ENCODE data around the gene STK33. TPM values are rescaled to one million over a fixed set of nuclear protein-coding genes. Genes with fewer than 3 reads are reported as not detected.

STK33 gene
- total RNA-seq, 3 donors from 2014 or later, result 0.33 to 2.4 (median 1.2) TPM

DNA sequence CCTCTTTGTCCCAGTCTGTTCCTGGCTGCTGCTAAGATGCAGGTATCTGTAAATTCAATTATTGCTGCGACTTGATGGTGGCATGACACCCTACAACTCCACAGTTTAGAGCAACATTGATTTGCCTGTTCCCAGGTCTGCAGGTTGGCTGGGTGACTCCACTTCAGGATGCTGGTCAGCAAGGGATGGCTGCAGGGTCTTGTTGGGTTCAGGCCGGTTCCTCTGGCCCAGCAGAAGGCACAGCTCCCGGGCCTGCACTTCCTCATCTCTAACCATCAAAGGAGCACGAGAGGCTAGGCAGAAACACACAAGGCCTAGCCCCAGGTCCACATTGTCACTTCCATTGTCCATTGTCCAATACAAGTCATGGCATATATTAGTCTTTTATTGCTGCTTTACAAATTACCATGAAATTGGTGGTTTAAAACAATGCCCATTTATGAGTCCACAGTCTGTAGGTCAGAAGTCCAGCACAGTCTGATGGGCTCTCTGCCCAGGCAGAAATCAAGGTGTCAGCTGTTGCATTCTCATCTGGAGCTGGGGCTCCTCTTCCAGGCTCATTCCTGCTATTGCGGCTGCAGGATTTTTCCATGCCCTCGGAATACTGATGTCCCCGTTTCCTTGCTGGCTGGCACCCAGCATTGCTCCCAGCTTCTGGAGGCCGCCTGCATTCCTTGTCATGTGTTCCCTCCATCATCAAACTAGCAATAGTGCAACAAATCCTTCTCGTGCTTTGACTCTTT lies 233.8 kb downstream of the STK33 start:
- Histone ChIP-seq H3K4me3 (no peak overlapping the region), H3K4me1 (no peaks in the 10 kb centered on the region), H3K27ac (no peak overlapping the region), H3K36me3 (no peaks in the 10 kb centered on the region), H3K27me3 (no peaks in the 10 kb centered on the region), H3K9me3 (no peaks in the 10 kb centered on the region)
- no peak for DNase-seq (ENCODE audit: low spot score in 2 of 2)
- intact Hi-C loops (cut with DNase I; ENCODE audit: low total_unique reads), result no loop called here
- TF ChIP-seq, protein P1, sequence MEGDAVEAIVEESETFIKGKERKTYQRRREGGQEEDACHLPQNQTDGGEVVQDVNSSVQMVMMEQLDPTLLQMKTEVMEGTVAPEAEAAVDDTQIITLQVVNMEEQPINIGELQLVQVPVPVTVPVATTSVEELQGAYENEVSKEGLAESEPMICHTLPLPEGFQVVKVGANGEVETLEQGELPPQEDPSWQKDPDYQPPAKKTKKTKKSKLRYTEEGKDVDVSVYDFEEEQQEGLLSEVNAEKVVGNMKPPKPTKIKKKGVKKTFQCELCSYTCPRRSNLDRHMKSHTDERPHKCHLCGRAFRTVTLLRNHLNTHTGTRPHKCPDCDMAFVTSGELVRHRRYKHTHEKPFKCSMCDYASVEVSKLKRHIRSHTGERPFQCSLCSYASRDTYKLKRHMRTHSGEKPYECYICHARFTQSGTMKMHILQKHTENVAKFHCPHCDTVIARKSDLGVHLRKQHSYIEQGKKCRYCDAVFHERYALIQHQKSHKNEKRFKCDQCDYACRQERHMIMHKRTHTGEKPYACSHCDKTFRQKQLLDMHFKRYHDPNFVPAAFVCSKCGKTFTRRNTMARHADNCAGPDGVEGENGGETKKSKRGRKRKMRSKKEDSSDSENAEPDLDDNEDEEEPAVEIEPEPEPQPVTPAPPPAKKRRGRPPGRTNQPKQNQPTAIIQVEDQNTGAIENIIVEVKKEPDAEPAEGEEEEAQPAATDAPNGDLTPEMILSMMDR (IDR thresholded peaks at IDR 0.05), result no peak
- no peak for TF ChIP-seq POLR2A (IDR thresholded peaks at IDR 0.05)
- TF ChIP-seq POLR2AphosphoS5 (IDR thresholded peaks at IDR 0.05), result no peak

DNA sequence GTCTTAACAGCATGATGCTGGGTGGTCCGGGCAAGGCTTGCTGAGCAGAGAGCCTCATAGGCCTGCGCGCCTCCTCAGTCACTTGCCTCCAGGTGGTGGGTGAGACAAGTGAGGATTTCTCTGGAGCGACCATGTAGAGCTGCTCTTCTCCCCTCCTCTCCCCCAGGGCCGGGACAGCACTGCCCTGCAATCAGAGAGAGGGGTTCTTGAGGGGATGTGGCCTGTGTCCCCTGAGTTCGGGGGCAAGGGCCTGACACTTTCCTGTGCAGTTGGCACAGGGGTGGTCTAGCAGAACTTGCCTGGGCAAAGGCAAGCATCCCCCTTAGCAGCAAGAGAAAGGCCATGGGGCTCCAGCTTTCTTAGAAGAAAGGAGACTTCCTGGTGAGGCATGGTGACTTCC lies 234.5 kb downstream of the STK33 start:
- no peak overlapping the region for H3K4me3 ChIP-seq
- no peaks in the 10 kb centered on the region for H3K36me3 ChIP-seq
- TF ChIP-seq, protein P1 (IDR thresholded peaks at IDR 0.05), result no peak
- TF ChIP-seq POLR2A (IDR thresholded peaks at IDR 0.05), result no peak
- no peak for TF ChIP-seq POLR2AphosphoS5 (IDR thresholded peaks at IDR 0.05)
- H3K4me1 ChIP-seq, result no peaks in the 10 kb centered on the region
- DNase-seq (ENCODE audit: low spot score in 2 of 2), result no peak
- no peaks in the 10 kb centered on the region for H3K27me3 ChIP-seq
- H3K27ac ChIP-seq, result no peak overlapping the region
- no peaks in the 10 kb centered on the region for H3K9me3 ChIP-seq
- intact Hi-C loops (cut with DNase I; ENCODE audit: low total_unique reads), result no loop called here

DNA sequence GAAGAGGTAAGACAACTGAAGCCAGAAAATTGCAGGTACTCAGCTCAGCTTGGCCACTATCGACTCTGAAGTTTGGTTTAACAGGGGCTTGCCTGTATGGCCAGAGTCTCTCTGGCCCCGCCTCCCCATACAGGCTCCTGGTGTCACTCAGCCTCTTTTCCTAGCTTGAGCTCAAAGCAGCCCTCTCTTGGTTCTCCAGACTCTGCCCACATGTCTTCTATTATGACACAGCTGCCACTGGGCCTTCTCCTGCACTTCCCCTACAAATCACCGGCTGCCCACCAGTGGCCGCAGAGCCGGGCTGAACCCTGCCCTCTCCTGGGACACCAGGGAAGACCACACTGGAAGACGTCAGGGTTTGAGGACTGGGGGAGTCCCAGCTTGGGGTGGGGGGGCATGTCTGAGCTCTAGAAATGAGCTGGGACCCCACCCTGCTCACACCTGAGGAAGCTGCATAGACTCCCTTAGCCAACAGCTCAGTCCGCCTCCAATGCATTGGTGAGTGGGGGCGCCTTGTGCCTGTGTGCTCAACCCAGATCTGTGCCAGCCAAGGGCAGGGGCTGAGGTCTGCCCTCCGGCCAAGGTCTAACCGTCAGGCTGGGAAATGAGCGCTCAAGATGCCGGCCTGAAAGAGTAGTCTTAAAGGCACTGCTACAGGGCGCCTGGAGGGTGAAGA lies 236.0 kb downstream of the STK33 start:
- Histone ChIP-seq H3K27me3 (no peaks in the 10 kb centered on the region), H3K27ac (no peak overlapping the region), H3K4me1 (no peaks in the 10 kb centered on the region), H3K4me3 (no peak overlapping the region), H3K9me3 (no peaks in the 10 kb centered on the region), H3K36me3 (no peaks in the 10 kb centered on the region)
- no peak for DNase-seq (ENCODE audit: low spot score in 2 of 2)
- intact Hi-C loops (cut with DNase I; ENCODE audit: low total_unique reads), result no loop called here
- TF ChIP-seq POLR2AphosphoS5 (IDR thresholded peaks at IDR 0.05), result no peak
- TF ChIP-seq, protein P1 (IDR thresholded peaks at IDR 0.05), result no peak
- TF ChIP-seq POLR2A (IDR thresholded peaks at IDR 0.05), result no peak

DNA sequence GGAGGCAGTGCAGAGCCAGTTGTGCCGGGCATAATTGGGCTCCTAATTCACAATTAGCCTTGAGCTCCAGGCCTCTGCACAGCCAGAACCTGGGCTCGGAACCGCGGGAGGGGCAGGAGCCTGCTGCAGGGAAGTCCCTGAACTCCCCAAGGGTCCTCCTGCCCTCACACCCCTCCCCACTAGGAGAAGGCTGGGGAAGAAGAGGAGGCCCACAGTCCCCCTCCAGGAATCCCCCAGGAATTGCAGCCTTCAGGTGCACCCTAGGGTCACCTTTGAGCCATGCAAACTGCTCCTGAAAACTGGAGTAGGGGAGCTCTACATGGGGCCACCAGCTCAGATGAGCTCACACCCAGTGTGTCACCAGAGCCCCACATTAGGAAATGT lies 236.5 kb downstream of the STK33 start:
- Histone ChIP-seq H3K27ac (no peak overlapping the region), H3K27me3 (no peaks in the 10 kb centered on the region), H3K9me3 (no peaks in the 10 kb centered on the region), H3K4me3 (no peak overlapping the region), H3K4me1 (no peaks in the 10 kb centered on the region), H3K36me3 (no peaks in the 10 kb centered on the region)
- TF ChIP-seq POLR2A (IDR thresholded peaks at IDR 0.05) (no peak), POLR2AphosphoS5 (IDR thresholded peaks at IDR 0.05) (no peak)
- TF ChIP-seq, protein P1 (IDR thresholded peaks at IDR 0.05), result no peak
- intact Hi-C loops (cut with DNase I; ENCODE audit: low total_unique reads), result no loop called here
- no peak for DNase-seq (ENCODE audit: low spot score in 2 of 2)
